ENCODE results near the gene CRYBB2. TPM values are rescaled to one million over a fixed set of nuclear protein-coding genes. Genes with fewer than 3 reads are reported as not detected.
"Not testable (repeated sequence)": the region's sequence is repeated elsewhere in the genome, so short reads cannot be mapped to it uniquely, and the experiment has no call there.

CRYBB2 gene
- total RNA-seq, 1 experiment from 2014 or later = 1.6 TPM

- no peak for DNase-seq (ENCODE audit: low spot score)
Observed at GRCh38 chr22:25199731-25200520, 19.5 kb upstream of the CRYBB2 start, which contains the start of gene CRYBB3. TSS of gene CRYBB3 (plus strand) at chr22:25199858. CDS start at chr22:25201397, 1,539 bp downstream.

GRCh38 chr22:25200967-25201366 lies 18.5 kb upstream of the CRYBB2 start:
- DNase-seq (ENCODE audit: low spot score) = no peak

- no peak for DNase-seq (ENCODE audit: low spot score)
Observed at GRCh38 chr22:25201557-25202273, 17.7 kb upstream of the CRYBB2 start.

- DNase-seq (ENCODE audit: low spot score) = peak; percentile 41
Observed at GRCh38 chr22:25202290-25202921, 17.0 kb upstream of the CRYBB2 start.

- DNase-seq (ENCODE audit: low spot score) = no peak
Observed at GRCh38 chr22:25203082-25203481, 16.4 kb upstream of the CRYBB2 start.

- not testable (repeated sequence) for DNase-seq (ENCODE audit: low spot score)
Observed at GRCh38 chr22:25204547-25204946, 14.9 kb upstream of the CRYBB2 start.

GRCh38 chr22:25205847-25206246 lies 13.6 kb upstream of the CRYBB2 start:
- no peak for DNase-seq (ENCODE audit: low spot score)

GRCh38 chr22:25206998-25207397 lies 12.4 kb upstream of the CRYBB2 start:
- no peak for DNase-seq (ENCODE audit: low spot score)

GRCh38 chr22:25207553-25208157 lies 11.8 kb upstream of the CRYBB2 start:
- no peak for DNase-seq (ENCODE audit: low spot score)

GRCh38 chr22:25208328-25208727 lies 11.1 kb upstream of the CRYBB2 start:
- DNase-seq (ENCODE audit: low spot score) = no peak

GRCh38 chr22:25208743-25209505 lies 10.5 kb upstream of the CRYBB2 start:
- no peak for DNase-seq (ENCODE audit: low spot score)

- DNase-seq (ENCODE audit: low spot score) = no peak
Observed at GRCh38 chr22:25210793-25211192, 8.6 kb upstream of the CRYBB2 start.

- DNase-seq (ENCODE audit: low spot score) = no peak
Observed at GRCh38 chr22:25212337-25212736, 7.1 kb upstream of the CRYBB2 start.

GRCh38 chr22:25213221-25213620 lies 6.2 kb upstream of the CRYBB2 start:
- DNase-seq (ENCODE audit: low spot score) = no peak

- no peak for DNase-seq (ENCODE audit: low spot score)
Observed at GRCh38 chr22:25216230-25216629, 3.2 kb upstream of the CRYBB2 start.

GRCh38 chr22:25219948-25220442 lies 556 bp downstream of the CRYBB2 start:
- no peak for DNase-seq (ENCODE audit: low spot score)

GRCh38 chr22:25221790-25222189 lies 2.4 kb downstream of the CRYBB2 start:
- DNase-seq (ENCODE audit: low spot score) = no peak

GRCh38 chr22:25223269-25223850 lies 3.9 kb downstream of the CRYBB2 start:
- no peak for DNase-seq (ENCODE audit: low spot score)

- DNase-seq (ENCODE audit: low spot score) = no peak
Observed at GRCh38 chr22:25228822-25229221, 9.4 kb downstream of the CRYBB2 start.

- not testable (repeated sequence) for DNase-seq (ENCODE audit: low spot score)
Observed at GRCh38 chr22:25230760-25231159, 11.3 kb downstream of the CRYBB2 start.

- no peak for DNase-seq (ENCODE audit: low spot score)
Observed at GRCh38 chr22:25232301-25232700, 12.9 kb downstream of the CRYBB2 start.

Data from H4 (cell line).